NCI-H69 (cell line): ENCODE results near the gene ATP1A2.

Source experiments
- DNase-seq: peaks from one replicate; lab custom pipeline; 2025; lab: John Stamatoyannopoulos, UW

The ATP1A2 gene

DNA sequence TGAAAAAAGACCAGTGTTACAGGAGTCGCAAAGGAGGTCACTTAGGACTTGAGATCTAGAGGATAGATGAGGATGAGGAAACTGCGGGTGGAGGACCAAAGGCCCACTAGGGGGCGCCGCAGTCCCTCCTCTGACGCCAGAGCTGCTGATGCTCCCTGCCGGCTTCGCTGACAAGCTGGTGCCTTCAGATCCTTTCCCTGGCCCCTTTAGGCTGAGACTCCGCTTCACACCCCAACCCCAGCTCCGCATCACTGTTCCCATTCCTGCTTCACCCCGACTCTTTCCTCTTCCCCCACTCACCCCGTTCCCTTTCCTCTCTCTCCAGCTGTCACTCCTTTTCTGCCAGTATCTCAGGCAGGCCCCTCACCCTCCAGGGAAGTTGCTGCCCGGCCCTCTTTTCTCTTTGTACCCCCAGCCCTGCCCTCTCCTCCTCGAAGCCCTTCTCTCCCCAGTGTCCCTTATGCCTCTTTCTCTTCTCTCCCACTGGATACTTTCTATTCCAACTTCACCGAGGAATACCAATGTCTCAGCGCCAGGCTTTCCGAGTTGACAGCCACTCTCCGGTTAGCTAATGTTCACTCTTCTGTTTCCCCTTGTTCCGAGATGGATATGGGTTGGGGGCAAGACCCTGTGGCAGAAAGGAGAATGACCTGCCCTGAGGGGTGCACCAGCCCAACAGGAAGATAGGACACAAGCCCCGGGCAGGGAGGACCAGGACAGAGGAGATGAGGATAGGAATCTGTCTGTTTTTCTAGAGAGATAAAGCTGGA, 29.7 kb upstream of the ATP1A2 start:
- DNase-seq, result peak; percentile 87

DNA sequence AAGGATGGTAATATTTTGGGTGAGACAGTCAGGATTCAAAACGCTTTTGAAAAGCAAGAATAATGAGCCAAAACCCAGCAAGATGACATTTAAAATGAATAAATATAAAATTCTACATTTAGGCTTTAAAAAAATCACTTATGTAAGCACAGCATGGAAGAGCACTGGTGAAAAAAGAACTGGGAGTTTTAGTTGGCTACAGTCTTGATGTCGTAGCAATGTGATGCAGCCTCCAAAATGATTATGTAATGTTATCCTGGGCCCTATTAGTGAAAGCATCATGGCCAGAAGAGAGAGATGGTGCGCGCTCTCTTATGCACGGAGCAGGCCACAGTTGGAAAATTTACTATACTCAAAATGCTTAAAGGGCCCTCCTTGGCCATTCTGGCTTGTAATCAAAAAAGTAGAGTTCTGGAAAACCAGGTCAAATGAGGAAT, 29.1 kb upstream of the ATP1A2 start:
- DNase-seq, result no peak

GRCh38 chr1:160087118-160087662, 28.4 kb upstream of the ATP1A2 start:
- DNase-seq, result no peak

- DNase-seq, result no peak
Observed at GRCh38 chr1:160089883-160090282, 25.7 kb upstream of the ATP1A2 start.

- no peak for DNase-seq
Observed at GRCh38 chr1:160090760-160091159, 24.8 kb upstream of the ATP1A2 start.

- no peak for DNase-seq
Observed at GRCh38 chr1:160091666-160092223, 23.8 kb upstream of the ATP1A2 start.

- no peak for DNase-seq
Observed at GRCh38 chr1:160092366-160093068, 23.0 kb upstream of the ATP1A2 start.

DNA sequence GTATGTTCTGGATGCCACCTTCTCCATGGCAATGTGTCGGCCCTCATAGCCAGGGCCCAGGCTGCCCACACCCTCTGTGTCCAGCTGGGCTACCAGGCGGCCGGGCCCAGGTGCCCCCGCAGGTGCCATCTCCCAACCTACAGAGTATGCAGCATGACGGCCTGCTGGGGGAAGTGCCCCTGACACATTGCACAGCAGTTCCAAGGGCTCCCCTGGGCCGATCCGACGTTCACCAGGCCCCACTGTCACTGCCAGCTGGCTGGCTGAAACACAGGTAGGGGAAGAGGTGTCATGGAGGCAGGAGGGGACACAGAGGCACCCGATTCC, 22.5 kb upstream of the ATP1A2 start:
- DNase-seq, result no peak

DNA sequence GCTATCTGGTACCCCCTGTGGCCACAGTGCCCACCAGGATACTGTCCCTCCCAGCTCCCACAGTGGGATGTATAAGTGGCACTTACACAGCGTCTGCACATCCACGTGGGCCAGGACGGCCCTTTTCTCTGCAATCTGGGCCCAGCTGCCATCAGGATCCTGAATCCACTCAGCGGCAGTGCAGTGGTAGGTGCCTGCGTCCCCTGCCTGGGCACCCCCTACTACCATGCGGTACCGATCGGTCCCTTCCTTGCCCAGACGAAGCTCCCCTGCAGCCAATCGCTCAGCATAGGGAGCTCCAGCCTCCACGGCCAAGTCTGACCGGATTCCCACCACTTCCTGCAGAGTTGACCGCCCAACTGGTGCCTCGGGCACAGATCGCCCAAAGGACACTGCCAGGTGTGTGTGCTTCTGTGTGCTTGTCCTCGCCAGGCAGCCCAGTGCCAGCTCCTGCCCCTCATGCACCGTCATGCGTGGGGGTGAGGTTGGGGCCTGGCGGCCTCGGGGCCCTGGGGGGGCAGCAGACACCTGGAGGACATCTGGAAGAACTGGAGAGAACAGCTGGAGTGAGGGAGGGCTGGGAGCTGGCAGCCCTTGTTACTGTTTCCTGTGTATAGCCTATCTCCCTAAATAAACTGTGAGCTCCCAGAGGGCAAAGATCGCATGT, 21.8 kb upstream of the ATP1A2 start:
- DNase-seq, result no peak

DNA sequence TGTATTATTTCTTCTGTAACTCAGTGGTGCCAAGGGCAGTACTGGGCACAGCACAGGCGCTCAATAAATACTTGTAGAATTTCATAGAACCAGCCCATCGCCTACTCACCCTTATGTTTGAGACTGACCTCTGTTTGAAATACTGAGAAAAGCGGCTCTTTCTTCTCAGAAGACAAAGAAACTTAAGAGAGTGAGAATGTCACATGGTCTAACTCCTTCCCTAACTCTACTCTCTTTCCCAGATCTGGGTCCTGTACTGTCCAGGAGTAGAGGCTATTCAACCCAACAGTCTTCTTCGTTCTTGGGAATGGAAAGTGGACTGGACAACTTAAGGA, 21.3 kb upstream of the ATP1A2 start:
- no peak for DNase-seq

DNA sequence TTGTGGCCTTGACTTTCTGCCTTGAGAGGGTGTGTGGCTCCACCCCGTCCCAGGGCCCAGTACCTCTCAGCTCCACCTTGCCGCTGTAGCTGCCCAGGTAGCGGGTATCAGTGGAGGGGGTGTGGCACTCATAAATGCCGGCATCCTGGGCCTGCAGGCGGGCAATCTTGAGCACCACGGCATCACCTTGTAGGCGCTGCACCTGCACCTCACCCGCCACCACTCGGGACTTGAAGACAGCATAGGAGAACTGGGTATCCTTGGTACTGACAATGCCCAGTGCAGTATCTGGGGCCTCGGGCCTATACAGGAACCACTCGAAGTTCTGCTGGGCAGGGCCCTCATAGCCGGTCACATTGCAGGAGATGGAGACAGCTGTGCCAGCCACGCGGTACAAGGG, 20.8 kb upstream of the ATP1A2 start:
- no peak for DNase-seq

- DNase-seq, result peak; percentile 86
Observed at GRCh38 chr1:160095382-160096105, 20.0 kb upstream of the ATP1A2 start.

GRCh38 chr1:160096274-160097116, 19.1 kb upstream of the ATP1A2 start:
- DNase-seq, result peak; percentile 79

DNA sequence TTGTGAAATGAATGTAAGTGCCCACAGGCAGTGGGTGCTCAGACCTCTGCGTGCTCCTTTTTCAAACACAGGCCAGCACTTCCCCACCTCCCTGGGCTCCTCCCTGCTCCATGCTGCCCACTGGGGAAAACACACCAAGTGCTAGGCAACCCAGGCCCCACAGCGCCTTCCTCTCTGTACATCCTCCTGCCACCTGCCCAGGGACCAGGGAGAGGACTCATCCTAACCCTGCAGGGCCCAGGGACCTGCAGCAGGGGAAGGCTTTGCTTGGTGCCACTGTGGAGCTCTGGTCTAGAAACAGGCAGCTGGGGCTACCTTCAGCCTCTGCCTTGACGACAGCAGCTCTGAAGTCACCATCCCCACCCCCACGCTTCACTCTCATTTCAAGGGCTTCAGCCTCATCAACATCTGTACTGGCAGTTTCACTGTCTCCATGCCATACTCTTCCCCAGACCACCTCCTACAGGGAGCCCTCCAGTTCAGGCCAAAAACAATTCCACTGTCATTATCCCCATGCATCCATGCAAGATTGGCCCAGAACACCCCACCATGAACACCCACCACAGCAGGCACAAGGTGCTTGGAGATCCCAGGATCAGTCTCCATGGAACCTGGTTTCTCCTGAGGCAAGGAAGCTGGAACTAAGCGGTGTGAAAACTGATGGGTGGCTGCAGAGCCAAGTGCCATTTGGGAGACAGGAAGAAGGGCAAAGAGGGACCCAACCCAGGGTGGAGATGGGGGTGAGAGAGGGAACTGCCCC, 18.2 kb upstream of the ATP1A2 start:
- DNase-seq, result peak; percentile 58

GRCh38 chr1:160097911-160098851, 17.4 kb upstream of the ATP1A2 start, which contains the start of gene IGSF8:
Gene IGSF8 (minus strand): TSS chr1:160098619. CDS start chr1:160098472, 147 bp downstream.
- DNase-seq, result peak; percentile 99

GRCh38 chr1:160098852-160099561, 16.6 kb upstream of the ATP1A2 start:
- DNase-seq, result peak; percentile 99

GRCh38 chr1:160099716-160100375, 15.7 kb upstream of the ATP1A2 start:
- DNase-seq, result no peak
